CD4-positive, alpha-beta T cell treated with Interleukin-17A for 4 hours (primary cell): ENCODE results near the gene PTCH2.
A peak's percentile ranks its signal among the peaks of the same experiment; 100 is the strongest.

Source experiments
- DNase-seq: peaks from one replicate; pipeline ENCODE4 v3.0.0-alpha.2; 2020; ENCODE audit warnings: mixed read lengths

PTCH2 gene, protein sequence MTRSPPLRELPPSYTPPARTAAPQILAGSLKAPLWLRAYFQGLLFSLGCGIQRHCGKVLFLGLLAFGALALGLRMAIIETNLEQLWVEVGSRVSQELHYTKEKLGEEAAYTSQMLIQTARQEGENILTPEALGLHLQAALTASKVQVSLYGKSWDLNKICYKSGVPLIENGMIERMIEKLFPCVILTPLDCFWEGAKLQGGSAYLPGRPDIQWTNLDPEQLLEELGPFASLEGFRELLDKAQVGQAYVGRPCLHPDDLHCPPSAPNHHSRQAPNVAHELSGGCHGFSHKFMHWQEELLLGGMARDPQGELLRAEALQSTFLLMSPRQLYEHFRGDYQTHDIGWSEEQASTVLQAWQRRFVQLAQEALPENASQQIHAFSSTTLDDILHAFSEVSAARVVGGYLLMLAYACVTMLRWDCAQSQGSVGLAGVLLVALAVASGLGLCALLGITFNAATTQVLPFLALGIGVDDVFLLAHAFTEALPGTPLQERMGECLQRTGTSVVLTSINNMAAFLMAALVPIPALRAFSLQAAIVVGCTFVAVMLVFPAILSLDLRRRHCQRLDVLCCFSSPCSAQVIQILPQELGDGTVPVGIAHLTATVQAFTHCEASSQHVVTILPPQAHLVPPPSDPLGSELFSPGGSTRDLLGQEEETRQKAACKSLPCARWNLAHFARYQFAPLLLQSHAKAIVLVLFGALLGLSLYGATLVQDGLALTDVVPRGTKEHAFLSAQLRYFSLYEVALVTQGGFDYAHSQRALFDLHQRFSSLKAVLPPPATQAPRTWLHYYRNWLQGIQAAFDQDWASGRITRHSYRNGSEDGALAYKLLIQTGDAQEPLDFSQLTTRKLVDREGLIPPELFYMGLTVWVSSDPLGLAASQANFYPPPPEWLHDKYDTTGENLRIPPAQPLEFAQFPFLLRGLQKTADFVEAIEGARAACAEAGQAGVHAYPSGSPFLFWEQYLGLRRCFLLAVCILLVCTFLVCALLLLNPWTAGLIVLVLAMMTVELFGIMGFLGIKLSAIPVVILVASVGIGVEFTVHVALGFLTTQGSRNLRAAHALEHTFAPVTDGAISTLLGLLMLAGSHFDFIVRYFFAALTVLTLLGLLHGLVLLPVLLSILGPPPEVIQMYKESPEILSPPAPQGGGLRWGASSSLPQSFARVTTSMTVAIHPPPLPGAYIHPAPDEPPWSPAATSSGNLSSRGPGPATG

DNA sequence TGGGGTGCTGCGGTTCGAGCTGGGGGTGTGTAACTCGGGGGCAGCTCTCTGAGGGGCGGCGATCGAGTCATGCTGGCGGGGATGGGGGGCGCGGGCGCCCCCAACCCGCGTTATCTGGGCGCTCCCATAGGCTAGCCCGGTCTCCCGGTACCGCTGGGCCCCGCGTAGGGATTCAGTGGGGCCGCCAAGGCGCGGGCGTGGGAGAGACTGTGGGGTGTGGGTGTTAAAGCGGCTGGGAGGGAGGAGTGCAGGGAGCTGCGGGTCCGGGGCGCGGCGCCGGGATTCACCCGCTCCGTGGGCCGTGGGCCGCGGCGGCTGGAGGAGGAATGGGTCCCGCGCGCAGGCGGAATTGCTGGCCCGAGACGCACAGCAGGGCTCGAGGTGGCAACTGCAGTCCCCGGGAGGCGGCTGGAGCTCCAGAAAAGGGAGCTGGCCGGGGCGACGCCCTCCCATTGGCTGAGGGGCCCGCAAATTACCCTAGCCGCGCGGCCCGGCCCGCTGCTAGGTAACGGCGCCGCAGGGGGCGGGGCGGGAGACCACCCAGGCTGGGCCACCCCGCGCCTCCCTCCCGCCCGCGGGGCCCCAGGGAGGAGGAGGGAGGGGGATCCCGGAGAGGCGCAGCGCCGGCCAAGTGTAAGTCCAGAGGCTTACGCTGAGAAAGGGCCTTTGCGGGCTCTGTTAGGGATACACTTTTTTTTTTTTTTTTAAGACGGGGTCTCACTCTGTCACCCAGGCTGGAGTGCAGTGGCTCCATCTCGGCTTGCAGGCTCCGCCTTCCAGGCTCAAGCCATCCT, at the start of gene PTCH2:
Gene PTCH2 (minus strand): TSS at position 392 of the 794 bp plus-strand sequence. CDS start 321 bp downstream, at position 71.
- DNase-seq: peak; percentile 34

DNA sequence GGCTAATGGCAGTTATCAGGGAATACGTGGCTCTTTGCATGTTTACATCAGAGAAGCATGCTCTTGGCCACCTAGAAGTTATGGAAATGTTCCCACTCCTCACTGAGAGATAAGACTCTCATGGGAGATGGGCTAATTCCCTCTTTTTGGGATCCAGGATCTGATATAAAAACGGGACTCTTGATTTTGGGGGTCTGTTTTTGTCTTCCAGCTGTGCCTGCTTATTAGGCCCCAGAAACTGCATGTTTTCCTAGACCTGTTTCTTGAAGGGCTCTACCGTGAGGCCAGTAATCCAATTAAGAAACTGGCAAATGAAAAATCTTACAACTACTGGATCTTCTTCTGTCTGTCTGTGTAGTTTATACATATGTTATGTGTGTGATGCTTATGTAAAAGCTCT, 47.0 kb upstream of the PTCH2 start:
- no peak for DNase-seq

- DNase-seq: no peak
Measured at GRCh38 chr1:44885406-44885805, 42.4 kb upstream of the PTCH2 start.

- no peak for DNase-seq
Measured at GRCh38 chr1:44884746-44885145, 41.7 kb upstream of the PTCH2 start.

DNA sequence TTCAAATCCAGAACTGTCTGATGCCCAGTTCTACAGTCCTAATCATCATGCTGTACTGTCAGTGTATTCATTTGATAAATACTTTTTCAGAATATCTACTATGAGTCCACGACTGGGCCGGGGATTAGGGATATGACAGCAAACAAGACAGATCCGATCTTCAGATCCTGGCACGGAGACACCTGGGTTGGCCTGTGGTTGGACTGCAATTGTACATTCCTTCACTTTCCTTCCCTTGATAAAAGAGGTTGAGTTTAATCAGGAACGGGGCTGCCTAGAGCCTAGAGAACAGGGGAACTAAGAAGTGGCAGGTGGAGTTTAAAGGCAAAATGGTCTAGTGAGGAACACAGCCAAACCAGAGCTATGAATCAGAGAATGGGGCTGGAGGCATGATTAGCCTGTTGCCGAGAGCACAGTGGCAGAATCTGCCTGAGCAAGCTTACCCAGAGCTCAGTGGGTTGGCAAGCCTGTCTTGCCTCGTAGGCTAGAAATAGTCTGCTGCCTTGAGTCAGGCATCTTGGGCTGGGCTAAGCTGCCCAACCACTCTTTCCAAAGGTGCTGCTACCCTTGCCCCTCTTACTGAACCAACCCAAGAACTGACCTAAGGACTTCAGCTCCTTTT, 38.1 kb upstream of the PTCH2 start:
- DNase-seq: no peak

- DNase-seq: no peak
Measured at GRCh38 chr1:44874155-44874554, 31.1 kb upstream of the PTCH2 start.

GRCh38 chr1:44870096-44870495, 27.0 kb upstream of the PTCH2 start:
- no peak for DNase-seq

DNA sequence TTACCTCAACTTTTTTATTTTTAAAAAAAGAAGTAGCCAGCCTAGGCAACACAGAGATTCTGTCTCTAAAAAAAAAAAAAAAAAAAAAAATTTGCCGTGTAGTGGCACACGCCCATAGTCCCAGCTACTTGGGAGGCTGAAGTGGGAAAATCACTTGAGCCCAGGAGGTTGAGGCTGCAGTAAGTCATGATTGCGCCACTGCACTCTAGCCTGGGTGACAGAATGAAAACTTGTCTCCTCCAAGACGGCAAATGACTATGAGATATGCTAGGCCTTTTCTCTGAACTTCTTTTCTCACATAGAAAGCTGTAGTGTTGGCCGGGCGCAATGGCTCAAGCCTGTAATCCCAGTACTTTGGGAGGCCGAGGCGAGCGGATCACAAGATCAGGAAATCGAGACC, 24.7 kb upstream of the PTCH2 start:
- no peak for DNase-seq

DNA sequence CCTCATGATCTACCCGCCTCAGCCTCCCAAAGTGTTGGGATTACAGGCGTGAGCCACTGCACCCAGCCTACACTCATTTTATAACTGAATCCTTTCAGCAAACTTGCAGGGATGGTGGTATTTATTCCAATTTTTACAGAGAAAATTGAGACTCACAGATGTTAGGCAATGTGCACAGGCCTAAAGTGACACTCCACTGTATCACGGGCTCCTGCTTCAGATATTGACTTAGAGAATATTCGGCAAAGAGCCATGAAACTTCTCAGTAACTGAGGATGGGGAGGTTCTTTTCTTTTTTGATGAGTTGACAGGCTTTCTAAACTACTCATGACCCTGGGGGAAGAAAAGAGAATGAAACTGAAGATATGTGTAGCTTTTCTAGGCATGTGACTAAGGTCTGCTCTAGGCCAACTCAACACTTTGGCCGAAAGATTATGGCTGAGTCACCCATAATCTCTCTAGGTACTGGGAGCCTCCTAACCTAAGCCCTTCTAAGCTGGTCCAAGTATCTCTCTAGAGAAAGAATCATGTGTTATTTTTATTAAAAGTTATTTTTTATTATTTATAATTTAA, 19.9 kb upstream of the PTCH2 start:
- DNase-seq: no peak

DNA sequence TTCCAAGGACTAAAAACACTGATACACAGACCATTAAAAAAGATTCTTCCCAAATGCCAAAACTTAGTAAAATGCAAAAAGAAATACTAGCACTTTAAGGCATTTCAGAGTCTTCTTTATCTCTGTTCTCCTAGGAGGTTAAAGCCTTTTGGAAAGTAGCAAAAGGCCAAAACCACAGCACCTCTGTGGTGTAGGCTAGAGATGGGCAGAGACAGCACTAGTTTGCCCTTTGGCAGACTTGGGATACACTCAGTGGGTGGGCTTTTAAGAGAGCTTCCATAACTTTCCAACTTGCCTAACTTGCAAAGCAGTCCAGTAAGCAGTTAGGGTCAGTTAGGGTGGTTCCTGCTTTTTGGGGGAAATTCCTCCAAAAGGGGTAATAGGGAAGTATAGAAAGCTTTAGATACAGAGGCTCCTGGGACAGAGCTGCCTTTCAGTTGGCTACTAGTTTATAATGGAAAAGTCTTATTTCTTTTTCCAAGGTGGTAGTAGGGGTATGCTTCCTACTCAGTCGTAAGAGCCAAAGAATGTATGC, 17.9 kb upstream of the PTCH2 start:
- no peak for DNase-seq

DNA sequence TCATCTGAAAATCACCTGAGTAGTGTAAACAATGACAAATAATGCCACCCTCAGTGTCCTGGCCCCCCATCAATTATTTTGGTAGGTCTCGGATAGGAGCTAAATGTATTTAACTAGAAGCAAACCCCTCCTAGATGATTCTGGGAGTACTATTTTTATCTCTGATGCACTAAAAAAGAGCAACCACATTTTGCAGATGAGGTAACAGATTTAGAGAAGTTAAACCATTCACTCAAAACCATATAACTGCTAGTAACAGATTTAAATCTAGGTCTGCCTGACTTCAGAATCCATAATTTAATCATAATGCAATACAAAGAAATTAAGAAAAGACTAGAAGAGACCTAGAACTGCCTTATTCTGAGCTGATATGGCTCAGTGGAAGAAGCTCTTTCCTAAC, 17.3 kb upstream of the PTCH2 start:
- DNase-seq: no peak

- no peak for DNase-seq
Measured at GRCh38 chr1:44857446-44857845, 14.4 kb upstream of the PTCH2 start.

DNA sequence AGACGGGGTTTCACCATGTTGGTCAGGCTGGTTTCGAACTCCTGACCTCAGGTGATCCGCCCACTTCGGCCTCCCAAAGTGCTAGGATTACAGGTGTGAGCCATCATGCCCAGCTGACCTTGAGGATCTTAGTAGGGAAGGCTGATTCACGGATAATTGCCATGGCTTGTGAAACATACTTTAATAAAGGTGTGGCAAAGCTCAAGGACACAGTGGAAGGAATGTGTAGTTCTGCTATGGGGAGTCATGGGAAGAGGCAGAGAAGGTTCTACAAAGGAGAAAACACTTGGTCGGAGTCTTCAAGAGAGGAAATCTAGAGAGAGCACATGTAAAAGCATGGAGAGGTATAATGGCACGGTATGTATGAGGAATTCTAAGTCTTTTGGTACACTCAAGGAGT, 12.7 kb upstream of the PTCH2 start:
- no peak for DNase-seq

- DNase-seq: no peak
Measured at GRCh38 chr1:44854970-44855369, 11.9 kb upstream of the PTCH2 start.

DNA sequence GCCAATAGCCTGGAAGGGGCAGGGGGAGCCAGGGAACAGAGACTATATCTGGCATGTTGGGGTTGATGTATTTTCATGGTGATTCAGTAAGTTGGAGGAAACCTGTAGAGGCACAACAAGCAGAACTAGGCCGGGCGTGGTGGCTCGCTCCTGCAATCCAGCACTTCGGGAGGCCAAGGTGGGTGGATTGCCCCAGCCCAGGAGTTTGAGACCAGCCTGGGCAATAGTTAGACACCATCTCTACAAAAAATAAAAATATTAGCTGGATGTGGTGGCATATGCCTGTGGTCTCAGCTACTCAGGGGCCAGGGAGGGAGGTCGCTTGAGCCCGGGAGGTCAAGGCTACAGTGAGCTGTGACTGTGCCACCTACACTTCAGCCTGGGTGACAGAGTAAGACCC, 10.1 kb upstream of the PTCH2 start:
- DNase-seq: no peak

DNA sequence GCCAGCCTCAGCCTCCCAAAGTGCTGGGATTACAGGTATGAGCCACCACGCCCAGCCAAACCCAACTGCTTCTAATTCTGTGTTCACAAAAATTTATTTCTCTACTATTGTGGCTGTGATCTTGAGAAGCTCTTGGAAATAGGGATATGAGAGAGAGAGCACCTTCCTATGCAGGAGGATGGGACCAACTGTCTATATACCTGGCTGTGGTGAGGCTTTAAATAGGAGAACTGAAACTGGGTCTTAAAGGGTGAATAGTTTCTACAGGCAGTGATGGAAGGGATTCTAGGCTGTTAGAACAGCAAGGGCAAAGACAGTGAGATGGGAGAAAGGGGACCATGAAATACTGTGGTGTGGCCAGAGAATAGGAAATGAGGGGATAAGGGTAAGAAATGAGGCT, 8.3 kb upstream of the PTCH2 start:
- DNase-seq: no peak

- no peak for DNase-seq
Measured at GRCh38 chr1:44849575-44850132, 6.6 kb upstream of the PTCH2 start.

DNA sequence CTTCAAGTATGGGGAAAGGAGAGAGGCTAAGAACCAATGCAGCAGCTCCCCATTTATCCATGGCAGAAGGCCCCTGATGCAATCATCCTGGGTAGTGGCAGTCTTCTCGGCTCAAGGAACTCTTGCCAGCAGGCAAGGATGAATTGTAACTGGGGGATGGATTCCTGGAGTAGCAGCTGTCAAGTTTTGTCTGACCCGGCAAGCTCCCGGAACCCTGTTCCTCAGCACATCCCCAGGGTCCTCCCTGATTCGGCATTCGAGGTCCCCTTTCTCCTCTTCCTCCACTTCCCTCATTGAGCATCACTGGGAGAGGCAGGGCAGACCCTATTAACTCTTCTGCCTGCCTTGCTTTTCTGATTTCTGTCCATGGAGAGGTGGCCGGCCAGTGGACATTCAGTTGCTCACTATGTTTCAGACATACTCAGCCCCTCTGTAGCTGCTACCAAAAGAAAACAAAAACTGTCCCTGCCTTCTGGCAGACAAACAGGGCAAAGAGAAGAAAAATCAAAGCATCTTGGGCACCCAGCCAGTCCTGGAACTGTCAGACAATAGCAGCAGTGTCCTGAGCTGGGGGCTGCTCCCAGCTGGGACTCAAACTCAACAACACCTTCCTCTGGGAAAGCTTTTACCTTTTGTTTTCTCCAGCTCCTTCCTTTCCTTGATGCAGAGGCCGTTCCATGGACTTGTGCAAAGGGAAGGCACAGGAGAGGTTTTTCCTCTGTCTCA, 5.6 kb upstream of the PTCH2 start:
- no peak for DNase-seq

GRCh38 chr1:44847845-44848244, 4.8 kb upstream of the PTCH2 start:
- DNase-seq: no peak

GRCh38 chr1:44846985-44847384, 3.9 kb upstream of the PTCH2 start:
- DNase-seq: no peak
